K562 (cell line): Measurements from ENCODE around the gene NISCH. TPM values are rescaled to one million over a fixed set of nuclear protein-coding genes. Genes with fewer than 3 reads are reported as not detected.

Source experiments
- ATF7 ChIP-seq: fragments of 450-650 bp; IDR thresholded peaks from 2 replicates; pipeline ENCODE4 v1.7.1; 2014; ENCODE audit warnings: mild to moderate bottlenecking, moderate library complexity
- CAMTA2 ChIP-seq: fragments of 250-450 bp; sonication (Bioruptor Pico); conservative IDR thresholded peaks from 2 replicates; pipeline ENCODE4 v1.5.1; 2022
- ILK ChIP-seq: fragments of 450-650 bp; IDR thresholded peaks from 2 replicates; pipeline ENCODE4 v1.6.1; 2016; ENCODE audit warnings: missing genetic modification characterization, low read depth, mild to moderate bottlenecking, missing compliant biosample characterization, moderate library complexity, borderline replicate concordance
- KDM5B ChIP-seq: fragments of 200-600 bp; sonication (generic); IDR thresholded peaks from 2 replicates; pipeline ENCODE4 v1.6.1; 2012; ENCODE audit warnings: low read depth, mild to moderate bottlenecking, moderate library complexity, low read length, control low read depth, inconsistent platforms; ENCODE audit not compliant: insufficient replicate concordance
- MEF2D ChIP-seq: conservative IDR thresholded peaks from 2 replicates; pipeline ENCODE4 v1.6.1; 2016; ENCODE audit warnings: low read depth, missing genetic modification characterization, missing compliant biosample characterization
- MEIS2 ChIP-seq: fragments of 450-650 bp; IDR thresholded peaks from 2 replicates; pipeline ENCODE4 v1.6.1; 2014; ENCODE audit warnings: mild to moderate bottlenecking; ENCODE audit not compliant: partially characterized antibody
- POLR2AphosphoS5 ChIP-seq: IDR thresholded peaks from 2 replicates; pipeline ENCODE4 v1.6.1; 2011; ENCODE audit warnings: mild to moderate bottlenecking, low read depth, low read length, moderate library complexity; ENCODE audit not compliant: control insufficient read depth, insufficient read depth
- TBP ChIP-seq: optimal IDR thresholded peaks from 2 replicates; pipeline ENCODE3; 2011; ENCODE audit warnings: low read depth, low read length, improper control_type of control experiment
- THAP12 ChIP-seq: fragments of 250-450 bp; sonication (Bioruptor Pico); IDR thresholded peaks from 2 replicates; pipeline ENCODE4 v1.9.0; 2021; ENCODE audit warnings: mild to moderate bottlenecking, inconsistent platforms
- ZNF12 ChIP-seq: sonication (generic); formaldehyde crosslinking; IDR thresholded peaks from 2 replicates; pipeline ENCODE4 v1.4.0; 2020; ENCODE audit warnings: mild to moderate bottlenecking, missing genetic modification reagents
- ZNF347 ChIP-seq: fragments of 450-650 bp; formaldehyde crosslinking; IDR thresholded peaks from 2 replicates; pipeline ENCODE4 v1.4.0; 2020; ENCODE audit warnings: low read depth, mild to moderate bottlenecking, moderate library complexity
- ZNF699 ChIP-seq: fragments of 250-450 bp; sonication (Bioruptor Pico); IDR thresholded peaks from 2 replicates; pipeline ENCODE4 v1.8.0; 2021; ENCODE audit warnings: mild to moderate bottlenecking, moderate library complexity; ENCODE audit not compliant: insufficient replicate concordance
- ZNF830 ChIP-seq: fragments of 250-450 bp; sonication (Bioruptor Pico); IDR thresholded peaks from 2 replicates; pipeline ENCODE4 v1.5.0; 2021; ENCODE audit warnings: mild to moderate bottlenecking
- polyA plus RNA-seq, 8 experiments: library from polyadenylated mRNA; depleted of rRNA in 4 of 8; stranded (reverse) in 5 of 8; unstranded in 3 of 8; fragments of >200 nt; fragmentation: Nextera tagmentation in 2 of 8; fragmentation: Illumina TruSeq in 1 of 8; extraction: Ambion mirVana in 2 of 8; extraction: Trizol in 1 of 8; gene quantifications; 2 replicates each; pipeline versions ENCODE4 v1.2.1 to v1.2.3, GENCODE V29; 2011 to 2014; ENCODE audit warnings: inconsistent platforms in 1 of 8, missing spikeins in 1 of 8
- total RNA-seq, 7 experiments: library from RNA; depleted of rRNA in 6 of 7; stranded (reverse); fragments of >200 nt in 6 of 7; fragmentation: Illumina TruSeq in 2 of 7; extraction: Trizol in 2 of 7; gene quantifications; 2 replicates each; pipeline versions ENCODE4 v1.2.1 to v1.2.3, GENCODE V29; 2011 to 2021; ENCODE audit warnings: low replicate concordance in 1 of 7
- TF ChIP-seq, protein P1 (sequence below): IDR thresholded peaks from 3 replicates; pipeline ENCODE4 v1.6.1; 2011; ENCODE audit warnings: borderline replicate concordance, mild to moderate bottlenecking, moderate library complexity; ENCODE audit not compliant: insufficient read length; ENCODE audit errors: extremely low read depth
- TF ChIP-seq, protein P2 (sequence below): sonication (generic); formaldehyde crosslinking; IDR thresholded peaks from 2 replicates; pipeline ENCODE4 v1.8.0; 2022; ENCODE audit warnings: mild to moderate bottlenecking, low read depth, missing genetic modification reagents
- TF ChIP-seq, protein P3 (sequence below), 2 experiments: fragments of 450-650 bp; IDR thresholded peaks; 2 replicates each; pipeline ENCODE4 v1.6.1; 2018; ENCODE audit warnings: mild to moderate bottlenecking in 2 of 2, low read depth in 1 of 2; ENCODE audit not compliant: partially characterized antibody in 2 of 2

Gene NISCH
- total and polyA plus RNA-seq, 9 of the 15 experiments (the other 6 are each of a cell fraction or from before 2014, with no cell fraction given): 0.44 to 43.5 (median 23.4) TPM

GRCh38 chr3:52536369-52537164 lies 81.2 kb downstream of the NISCH start, which contains the start of gene UQCC5 (continued):
- TF ChIP-seq, protein P1, sequence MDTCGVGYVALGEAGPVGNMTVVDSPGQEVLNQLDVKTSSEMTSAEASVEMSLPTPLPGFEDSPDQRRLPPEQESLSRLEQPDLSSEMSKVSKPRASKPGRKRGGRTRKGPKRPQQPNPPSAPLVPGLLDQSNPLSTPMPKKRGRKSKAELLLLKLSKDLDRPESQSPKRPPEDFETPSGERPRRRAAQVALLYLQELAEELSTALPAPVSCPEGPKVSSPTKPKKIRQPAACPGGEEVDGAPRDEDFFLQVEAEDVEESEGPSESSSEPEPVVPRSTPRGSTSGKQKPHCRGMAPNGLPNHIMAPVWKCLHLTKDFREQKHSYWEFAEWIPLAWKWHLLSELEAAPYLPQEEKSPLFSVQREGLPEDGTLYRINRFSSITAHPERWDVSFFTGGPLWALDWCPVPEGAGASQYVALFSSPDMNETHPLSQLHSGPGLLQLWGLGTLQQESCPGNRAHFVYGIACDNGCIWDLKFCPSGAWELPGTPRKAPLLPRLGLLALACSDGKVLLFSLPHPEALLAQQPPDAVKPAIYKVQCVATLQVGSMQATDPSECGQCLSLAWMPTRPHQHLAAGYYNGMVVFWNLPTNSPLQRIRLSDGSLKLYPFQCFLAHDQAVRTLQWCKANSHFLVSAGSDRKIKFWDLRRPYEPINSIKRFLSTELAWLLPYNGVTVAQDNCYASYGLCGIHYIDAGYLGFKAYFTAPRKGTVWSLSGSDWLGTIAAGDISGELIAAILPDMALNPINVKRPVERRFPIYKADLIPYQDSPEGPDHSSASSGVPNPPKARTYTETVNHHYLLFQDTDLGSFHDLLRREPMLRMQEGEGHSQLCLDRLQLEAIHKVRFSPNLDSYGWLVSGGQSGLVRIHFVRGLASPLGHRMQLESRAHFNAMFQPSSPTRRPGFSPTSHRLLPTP: no peak
- no peak for TF ChIP-seq ZNF12 (CRISPR knock-in tag)
- TF ChIP-seq POLR2AphosphoS5: peak; percentile 85
- no peak for TF ChIP-seq ZNF699
- TF ChIP-seq, protein P2, sequence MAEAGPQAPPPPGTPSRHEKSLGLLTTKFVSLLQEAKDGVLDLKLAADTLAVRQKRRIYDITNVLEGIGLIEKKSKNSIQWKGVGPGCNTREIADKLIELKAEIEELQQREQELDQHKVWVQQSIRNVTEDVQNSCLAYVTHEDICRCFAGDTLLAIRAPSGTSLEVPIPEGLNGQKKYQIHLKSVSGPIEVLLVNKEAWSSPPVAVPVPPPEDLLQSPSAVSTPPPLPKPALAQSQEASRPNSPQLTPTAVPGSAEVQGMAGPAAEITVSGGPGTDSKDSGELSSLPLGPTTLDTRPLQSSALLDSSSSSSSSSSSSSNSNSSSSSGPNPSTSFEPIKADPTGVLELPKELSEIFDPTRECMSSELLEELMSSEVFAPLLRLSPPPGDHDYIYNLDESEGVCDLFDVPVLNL (CRISPR knock-in tag): no peak
- no peak for TF ChIP-seq ZNF347 (CRISPR knock-in tag)
- TF ChIP-seq CAMTA2 (CRISPR knock-in tag): no peak
- TF ChIP-seq TBP: peak; percentile 92
- no peak for TF ChIP-seq ZNF830 (CRISPR knock-in tag)
- peak; percentile 92 for TF ChIP-seq KDM5B
- TF ChIP-seq ATF7: peak; percentile 57; the same call in 1 of the 2 replicates
- TF ChIP-seq, protein P3, sequence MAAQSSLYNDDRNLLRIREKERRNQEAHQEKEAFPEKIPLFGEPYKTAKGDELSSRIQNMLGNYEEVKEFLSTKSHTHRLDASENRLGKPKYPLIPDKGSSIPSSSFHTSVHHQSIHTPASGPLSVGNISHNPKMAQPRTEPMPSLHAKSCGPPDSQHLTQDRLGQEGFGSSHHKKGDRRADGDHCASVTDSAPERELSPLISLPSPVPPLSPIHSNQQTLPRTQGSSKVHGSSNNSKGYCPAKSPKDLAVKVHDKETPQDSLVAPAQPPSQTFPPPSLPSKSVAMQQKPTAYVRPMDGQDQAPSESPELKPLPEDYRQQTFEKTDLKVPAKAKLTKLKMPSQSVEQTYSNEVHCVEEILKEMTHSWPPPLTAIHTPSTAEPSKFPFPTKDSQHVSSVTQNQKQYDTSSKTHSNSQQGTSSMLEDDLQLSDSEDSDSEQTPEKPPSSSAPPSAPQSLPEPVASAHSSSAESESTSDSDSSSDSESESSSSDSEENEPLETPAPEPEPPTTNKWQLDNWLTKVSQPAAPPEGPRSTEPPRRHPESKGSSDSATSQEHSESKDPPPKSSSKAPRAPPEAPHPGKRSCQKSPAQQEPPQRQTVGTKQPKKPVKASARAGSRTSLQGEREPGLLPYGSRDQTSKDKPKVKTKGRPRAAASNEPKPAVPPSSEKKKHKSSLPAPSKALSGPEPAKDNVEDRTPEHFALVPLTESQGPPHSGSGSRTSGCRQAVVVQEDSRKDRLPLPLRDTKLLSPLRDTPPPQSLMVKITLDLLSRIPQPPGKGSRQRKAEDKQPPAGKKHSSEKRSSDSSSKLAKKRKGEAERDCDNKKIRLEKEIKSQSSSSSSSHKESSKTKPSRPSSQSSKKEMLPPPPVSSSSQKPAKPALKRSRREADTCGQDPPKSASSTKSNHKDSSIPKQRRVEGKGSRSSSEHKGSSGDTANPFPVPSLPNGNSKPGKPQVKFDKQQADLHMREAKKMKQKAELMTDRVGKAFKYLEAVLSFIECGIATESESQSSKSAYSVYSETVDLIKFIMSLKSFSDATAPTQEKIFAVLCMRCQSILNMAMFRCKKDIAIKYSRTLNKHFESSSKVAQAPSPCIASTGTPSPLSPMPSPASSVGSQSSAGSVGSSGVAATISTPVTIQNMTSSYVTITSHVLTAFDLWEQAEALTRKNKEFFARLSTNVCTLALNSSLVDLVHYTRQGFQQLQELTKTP (IDR thresholded peaks at IDR 0.05; ENCODE audit: low read depth in 1 of 2, partially characterized antibody in 2 of 2): no peak
- peak; percentile 89 for TF ChIP-seq MEIS2
- TF ChIP-seq THAP12 (CRISPR knock-in tag): peak; percentile 50; the same call in 1 of the 2 replicates
- no peak for TF ChIP-seq ILK
- no peak for TF ChIP-seq MEF2D (tag)
